Activated CD4-positive, alpha-beta T cell treated with anti-CD3 and anti-CD28 coated beads for 1 hour (primary cell): Measurements from ENCODE around the gene NARS2.

ENCODE experiments used
- DNase-seq: peaks from one replicate; pipeline ENCODE4 v3.0.0-alpha.2; 2020

The NARS2 gene

GRCh38 chr11:78428773-78429172 lies 145.9 kb downstream of the NARS2 start:
- no peak for DNase-seq

DNA sequence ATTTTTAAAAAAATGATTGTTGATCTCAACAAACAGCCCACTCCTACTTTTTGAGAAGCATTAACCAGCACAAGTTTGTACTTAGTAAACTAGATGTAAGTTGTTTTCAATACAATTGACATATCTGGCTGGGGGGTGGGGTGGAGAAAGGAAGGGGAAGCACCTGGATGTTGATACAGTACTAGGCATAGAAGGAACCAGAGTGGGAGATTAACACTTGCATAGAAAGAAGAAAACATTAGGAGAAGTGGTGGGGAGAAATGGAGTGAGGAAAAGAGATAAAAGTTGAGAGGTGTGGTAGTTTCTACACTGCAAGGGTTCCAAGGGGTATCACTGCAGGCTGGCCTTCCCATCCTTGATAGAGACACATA lies 146.4 kb downstream of the NARS2 start:
- DNase-seq = no peak

DNA sequence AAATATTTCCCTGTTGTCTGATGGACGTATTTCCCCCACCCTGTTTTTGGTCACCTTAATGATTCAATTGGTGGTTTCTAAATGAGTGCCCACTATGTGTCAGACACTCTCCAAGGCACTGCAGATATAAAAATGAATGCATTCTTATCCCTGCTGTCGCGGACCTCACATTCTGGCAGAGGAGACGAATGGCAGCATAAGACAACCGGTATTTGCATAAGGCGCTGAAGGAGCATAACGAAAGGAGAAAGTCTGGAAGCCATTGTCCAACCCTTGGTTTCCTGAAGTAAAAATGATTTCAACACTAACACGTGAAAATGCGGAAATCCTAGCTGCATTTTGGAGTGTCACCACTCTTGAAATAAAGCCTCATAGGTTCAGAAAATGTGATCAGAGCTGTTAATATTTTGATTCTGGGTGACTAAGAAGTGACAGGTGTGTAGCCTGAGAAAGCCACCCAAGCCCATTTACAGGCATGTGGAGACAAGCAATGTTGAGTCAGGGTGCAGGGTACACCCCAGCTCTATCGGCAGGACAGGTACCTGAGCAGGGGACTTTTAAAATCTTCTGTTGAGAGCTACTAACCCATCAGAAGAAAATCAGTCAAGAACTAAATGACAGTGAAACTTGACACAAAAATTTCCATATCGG lies 146.9 kb downstream of the NARS2 start:
- DNase-seq = no peak

DNA sequence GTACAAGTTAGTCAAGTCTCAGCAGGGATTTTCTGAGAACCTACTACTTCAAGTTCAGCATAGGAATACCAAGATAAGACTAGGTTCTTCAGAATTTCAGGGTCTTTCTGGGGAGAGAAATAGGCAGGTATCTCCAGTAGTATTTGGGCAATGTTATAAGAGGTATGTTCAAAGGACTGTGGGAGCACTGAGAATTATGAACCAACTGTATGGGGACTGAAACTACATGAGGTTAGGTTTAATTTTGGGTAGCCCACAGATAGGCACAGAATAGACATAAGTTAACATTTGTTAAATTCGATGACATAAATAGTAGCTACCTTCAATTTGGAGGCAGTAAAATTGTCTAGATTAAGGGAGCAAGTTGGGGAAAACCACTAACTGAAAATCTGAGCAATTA lies 147.8 kb downstream of the NARS2 start:
- no peak for DNase-seq

GRCh38 chr11:78425399-78426070 lies 149.1 kb downstream of the NARS2 start:
- no peak for DNase-seq

DNA sequence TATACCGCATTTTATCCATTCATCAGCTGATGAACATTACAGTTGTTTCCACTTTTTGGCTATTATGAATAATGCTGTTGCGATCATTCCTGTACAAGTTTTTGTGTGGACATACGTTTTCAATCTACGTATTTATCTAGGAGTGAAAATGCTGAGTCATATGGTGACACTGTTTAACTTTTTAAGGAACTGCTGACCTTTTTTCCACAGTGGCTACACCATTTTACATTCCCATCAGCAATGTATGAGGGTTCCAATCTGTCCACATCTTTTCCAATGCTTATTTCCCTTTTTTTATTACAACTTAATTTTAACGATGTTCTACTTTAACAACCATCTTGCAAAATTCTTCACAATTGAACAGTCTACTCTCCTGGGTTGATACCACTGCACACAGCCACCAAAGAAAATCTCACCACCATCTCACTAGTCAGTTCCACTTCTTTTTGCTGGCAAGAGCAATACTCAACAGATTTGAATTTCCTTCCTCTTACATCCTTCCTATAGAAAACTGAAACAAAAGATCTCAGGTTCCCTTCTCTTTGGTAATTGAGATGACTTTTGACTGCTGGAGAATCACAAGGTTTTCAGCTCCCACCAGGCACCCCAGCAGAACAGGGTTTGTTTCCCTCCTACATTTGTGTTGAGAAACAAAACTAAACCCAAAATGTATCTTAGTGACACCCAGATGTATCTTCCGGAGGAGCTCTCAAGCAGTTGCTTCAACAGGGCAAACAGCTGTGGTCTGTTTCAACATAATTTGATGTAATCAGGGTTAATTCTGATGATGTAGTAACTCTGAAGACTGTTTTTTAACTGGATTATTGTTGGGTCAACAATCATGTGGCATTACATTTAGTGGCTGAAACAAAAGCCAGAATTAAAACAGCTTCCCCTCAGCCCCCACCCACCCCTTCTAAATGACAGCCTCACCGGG lies 150.1 kb downstream of the NARS2 start:
- no peak for DNase-seq

GRCh38 chr11:78423241-78423640 lies 151.4 kb downstream of the NARS2 start:
- DNase-seq = no peak

GRCh38 chr11:78420796-78421209 lies 153.9 kb downstream of the NARS2 start:
- no peak for DNase-seq

DNA sequence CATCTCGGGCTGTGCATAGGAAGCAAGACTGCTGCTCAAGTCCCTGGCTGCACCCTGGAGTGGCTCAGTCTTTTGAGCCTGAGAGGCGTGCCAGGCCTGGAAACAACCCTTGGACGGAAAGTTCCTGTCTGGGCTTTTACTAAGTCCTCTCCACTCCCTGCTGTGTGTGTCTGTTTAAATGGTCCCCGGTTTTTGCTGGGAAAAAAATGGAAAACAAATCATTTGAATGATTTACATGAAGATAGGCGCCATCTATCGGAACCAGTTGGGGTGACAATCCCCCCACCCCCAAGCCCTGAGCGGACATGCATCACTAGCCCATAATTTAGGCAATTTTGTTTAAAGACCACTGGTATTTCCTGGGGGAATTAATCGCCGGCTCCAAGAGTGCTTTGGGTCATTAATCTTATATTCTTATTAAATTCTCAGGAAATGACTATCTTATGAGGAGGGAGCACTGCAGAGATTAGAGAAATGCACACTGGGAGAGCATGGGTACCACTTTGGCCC lies 154.4 kb downstream of the NARS2 start:
- DNase-seq = peak; percentile 24

DNA sequence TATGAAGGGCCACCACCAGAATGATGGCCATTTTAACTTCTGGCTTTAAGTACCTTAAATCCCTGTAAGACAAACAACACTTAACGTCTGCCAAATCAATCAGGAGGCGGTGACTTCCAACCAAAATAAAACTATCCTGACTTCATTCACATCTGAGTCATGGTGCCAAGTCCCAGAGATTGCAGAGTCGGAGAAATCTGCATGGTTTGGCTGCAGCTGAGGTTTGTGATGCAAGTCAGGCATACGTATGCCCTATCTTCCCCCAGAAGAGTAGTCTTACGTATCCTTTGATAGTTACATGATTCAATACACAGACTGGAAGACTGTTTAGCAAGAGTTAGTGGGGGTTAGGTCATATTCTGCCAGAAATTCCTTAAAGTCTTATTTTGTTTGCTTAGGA lies 155.3 kb downstream of the NARS2 start:
- no peak for DNase-seq

DNA sequence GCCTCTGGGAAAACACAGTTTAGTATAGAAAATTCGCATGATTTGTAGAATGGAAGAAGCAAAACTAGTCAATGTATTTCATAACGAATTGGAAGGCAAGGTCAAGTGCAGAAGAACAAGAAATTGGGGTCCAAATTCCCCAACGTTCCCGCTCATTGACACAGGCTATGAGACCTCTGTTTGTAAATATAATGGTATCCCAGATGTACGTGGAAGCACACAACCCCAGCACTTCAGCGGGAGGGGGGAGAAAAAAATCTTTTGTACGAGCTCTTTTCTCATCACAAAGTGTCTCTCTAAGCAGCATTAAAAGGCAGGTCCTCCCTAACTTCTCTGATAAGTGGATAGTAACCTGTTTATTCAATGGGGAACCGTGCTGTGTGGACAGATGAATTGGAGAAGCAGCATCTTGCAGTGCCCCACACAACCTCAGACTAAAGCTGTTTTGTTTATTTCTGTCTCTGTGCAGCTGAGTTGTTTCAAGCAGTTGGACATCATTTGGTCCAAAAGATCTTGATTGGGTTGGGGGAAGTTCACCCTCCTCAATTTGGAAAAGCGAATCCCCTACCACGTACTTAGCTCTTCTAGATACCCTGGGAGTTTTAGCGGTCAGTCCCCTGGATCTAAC lies 156.0 kb downstream of the NARS2 start:
- no peak for DNase-seq

DNA sequence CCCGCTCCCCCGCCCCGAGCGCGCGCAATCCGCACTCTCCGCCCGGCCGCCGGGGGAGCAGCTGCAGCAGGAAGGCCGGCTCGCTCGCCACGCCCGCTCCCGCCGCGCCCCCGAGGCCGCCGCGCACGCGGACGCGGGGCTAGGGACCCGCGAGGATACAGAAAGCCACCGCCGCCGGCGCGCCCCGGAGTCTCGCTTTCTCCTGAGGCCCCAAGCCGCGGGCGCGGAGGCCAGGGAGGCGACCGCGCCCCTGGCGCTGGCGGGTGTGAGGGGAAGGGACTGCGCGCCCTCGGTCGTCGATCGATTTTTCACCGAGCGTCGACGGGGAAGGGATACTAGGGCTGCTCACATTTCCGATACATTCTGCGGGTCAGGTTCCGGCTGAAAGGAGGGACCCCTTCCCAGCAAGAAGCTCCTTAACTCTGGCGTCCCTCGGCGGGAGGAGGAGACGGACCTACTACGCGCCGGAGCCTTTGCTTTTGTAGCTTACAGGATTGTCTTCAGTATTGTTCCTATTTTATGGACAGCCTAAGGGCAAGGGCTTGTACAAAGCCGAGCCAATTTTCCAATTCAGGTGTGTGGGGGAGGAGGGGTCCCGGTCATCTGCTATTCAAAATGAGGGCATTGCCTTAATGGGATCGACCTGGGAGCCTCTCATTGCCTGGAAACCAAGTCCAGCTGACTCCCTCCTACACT lies 156.6 kb downstream of the NARS2 start:
- DNase-seq = peak; percentile 62

GRCh38 chr11:78417175-78417887 lies 157.3 kb downstream of the NARS2 start, which contains the start of gene GAB2:
Gene GAB2, minus strand, starts transcription at chr11:78417820. Its CDS starts 100 bp downstream, at chr11:78417720.
- no peak for DNase-seq

- DNase-seq = peak; percentile 67
Measured at GRCh38 chr11:78416285-78417174, 158.1 kb downstream of the NARS2 start.

DNA sequence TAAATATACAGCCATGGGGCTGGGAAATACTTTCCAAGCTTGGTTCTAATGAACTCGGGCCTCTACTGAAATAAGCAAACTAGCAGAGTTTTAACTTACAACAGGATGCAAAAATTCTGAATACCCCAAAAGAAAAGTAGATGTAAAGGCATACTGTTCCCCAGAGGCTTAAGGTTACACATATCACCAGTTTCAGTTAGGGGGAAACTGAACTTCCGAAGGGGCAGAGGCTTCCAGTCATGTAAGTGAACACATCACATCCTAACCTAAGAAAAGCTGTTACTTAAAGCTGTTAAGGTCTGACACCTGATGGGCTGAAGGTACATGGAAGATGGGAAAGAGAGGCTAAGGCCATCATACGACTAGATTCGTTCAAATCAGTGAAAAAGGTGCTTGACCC lies 159.3 kb downstream of the NARS2 start:
- DNase-seq = no peak

GRCh38 chr11:78414321-78415051 lies 160.2 kb downstream of the NARS2 start:
- DNase-seq = no peak

DNA sequence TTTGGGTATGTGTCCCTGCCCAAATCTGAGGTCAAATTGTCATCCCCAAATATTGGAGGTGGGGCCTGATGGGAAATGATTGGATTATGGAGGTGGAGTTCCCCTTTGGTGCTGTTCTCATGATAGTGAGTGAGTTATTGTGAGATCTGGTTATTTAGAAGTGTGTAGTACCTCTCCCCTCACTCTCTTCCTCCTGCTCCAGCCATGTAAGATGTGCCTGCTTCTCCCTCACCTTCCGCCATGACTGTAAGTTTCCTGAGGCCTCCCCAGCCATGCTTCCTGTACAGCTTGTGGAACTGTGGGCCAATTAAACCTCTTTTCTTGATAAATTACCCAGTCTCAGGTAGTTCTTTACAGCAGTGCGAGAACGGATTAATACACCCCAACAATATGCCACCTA lies 166.0 kb downstream of the NARS2 start:
- no peak for DNase-seq

DNA sequence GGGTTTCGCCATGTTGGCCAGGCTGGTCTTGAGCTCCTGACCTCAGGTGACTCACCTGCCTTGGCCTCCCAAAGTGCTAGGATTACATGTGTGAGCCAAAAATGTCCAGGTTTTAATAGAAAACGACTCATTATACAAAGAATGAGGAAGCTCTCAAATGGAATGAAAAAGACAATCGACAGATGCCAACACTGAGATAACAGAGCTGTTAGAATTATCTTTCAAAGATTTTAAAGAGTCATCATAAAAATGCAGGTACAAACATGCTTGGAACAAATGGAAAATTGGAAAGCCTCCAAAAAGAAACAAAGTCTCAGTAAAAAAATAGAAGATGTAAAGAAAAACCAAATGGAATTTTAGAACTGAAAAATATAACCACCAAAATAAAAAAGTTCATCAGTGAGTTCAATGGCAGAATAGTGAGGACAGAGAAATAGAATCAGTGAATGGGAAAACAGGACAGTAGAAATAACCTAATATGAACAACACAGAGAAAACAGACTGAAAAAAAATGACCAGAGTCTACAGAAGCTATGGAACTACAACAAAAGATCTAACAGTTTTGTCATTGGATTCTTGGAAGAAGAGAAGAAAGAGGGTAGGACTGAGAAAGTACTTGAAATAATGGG lies 168.0 kb downstream of the NARS2 start:
- no peak for DNase-seq

GRCh38 chr11:78405805-78406204 lies 168.9 kb downstream of the NARS2 start:
- no peak for DNase-seq
